Endometrial microvascular endothelial cells (primary cell): ENCODE data around the gene CTRB1. TPM values are rescaled to one million over a fixed set of nuclear protein-coding genes. Genes with fewer than 3 reads are reported as not detected.

ENCODE experiments used
- in situ Hi-C: cut with HindIII; loops from 2 replicates; pipeline ENCODE4 v1.10.0; 2017; ENCODE audit warnings: low sequenced_read_pairs, low pct_unique_long_range_greater_than_20kb; ENCODE audit errors: inconsistent ontology term
- total RNA-seq: library from RNA; depleted of rRNA; stranded (reverse); fragments of >200 nt; gene quantifications from one replicate; pipeline ENCODE4 v1.2.3, GENCODE V29; 2015; ENCODE audit errors: inconsistent ontology term

Gene CTRB1
- not detected for total RNA-seq

- in situ Hi-C loops, result no loop called here
Measured at GRCh38 chr16:75218256-75219076, at the start of gene CTRB1. Gene CTRB1, plus strand, starts transcription at chr16:75218988. Its CDS starts 20 bp downstream, at chr16:75219008.

GRCh38 chr16:75169899-75170405 lies 48.8 kb upstream of the CTRB1 start:
- in situ Hi-C loops, result no loop called here

- in situ Hi-C loops, result no loop called here
Measured at GRCh38 chr16:75172578-75172977, 46.2 kb upstream of the CTRB1 start.

GRCh38 chr16:75175074-75175473 lies 43.7 kb upstream of the CTRB1 start:
- in situ Hi-C loops, result no loop called here

- in situ Hi-C loops, result no loop called here
Measured at GRCh38 chr16:75176926-75177325, 41.9 kb upstream of the CTRB1 start.

GRCh38 chr16:75179208-75179607 lies 39.6 kb upstream of the CTRB1 start:
- in situ Hi-C loops, result no loop called here

GRCh38 chr16:75181630-75182029 lies 37.2 kb upstream of the CTRB1 start:
- in situ Hi-C loops, result no loop called here

- in situ Hi-C loops, result no loop called here
Measured at GRCh38 chr16:75188832-75189477, 29.8 kb upstream of the CTRB1 start.

GRCh38 chr16:75189638-75190245 lies 29.0 kb upstream of the CTRB1 start:
- in situ Hi-C loops, result no loop called here

GRCh38 chr16:75192606-75193264 lies 26.1 kb upstream of the CTRB1 start:
- in situ Hi-C loops, result no loop called here

GRCh38 chr16:75193265-75193650 lies 25.5 kb upstream of the CTRB1 start:
- in situ Hi-C loops, result no loop called here

- in situ Hi-C loops, result no loop called here
Measured at GRCh38 chr16:75193730-75194444, 24.9 kb upstream of the CTRB1 start.

- in situ Hi-C loops, result no loop called here
Measured at GRCh38 chr16:75195811-75196790, 22.7 kb upstream of the CTRB1 start.

- in situ Hi-C loops, result no loop called here
Measured at GRCh38 chr16:75196836-75197235, 22.0 kb upstream of the CTRB1 start.

GRCh38 chr16:75197522-75198134 lies 21.2 kb upstream of the CTRB1 start:
- in situ Hi-C loops, result no loop called here

GRCh38 chr16:75198135-75198600 lies 20.6 kb upstream of the CTRB1 start:
- in situ Hi-C loops, result no loop called here

- in situ Hi-C loops, result no loop called here
Measured at GRCh38 chr16:75202069-75202590, 16.7 kb upstream of the CTRB1 start.
